GM12878 (cell line): ENCODE data around the gene MEI1.

Source experiments
- CHD2 ChIP-seq: IDR thresholded peaks from 2 replicates; pipeline ENCODE4 v1.6.1; 2011; ENCODE audit warnings: low read depth, low read length, improper control_type of control experiment, borderline replicate concordance
- CTCF ChIP-seq, 3 experiments: IDR thresholded peaks in 2 of 3; conservative IDR thresholded peaks in 1 of 3; 2 replicates each; pipeline ENCODE4 v1.5.1; 2011; ENCODE audit warnings: low read depth in 3 of 3, low read length in 3 of 3, mild to moderate bottlenecking in 3 of 3, control low read depth in 2 of 3, moderate library complexity in 2 of 3, inconsistent platforms in 1 of 3, mixed read lengths in 1 of 3; ENCODE audit not compliant: control insufficient read depth in 2 of 3, insufficient read depth in 1 of 3; ENCODE audit errors: extremely low read depth in 1 of 3
- EP300 ChIP-seq, 2 experiments: fragments of 150-350 bp in 1 of 2; IDR thresholded peaks; 2 replicates each; pipeline ENCODE4 v1.6.1; 2011 to 2012; ENCODE audit warnings: low read depth in 2 of 2, low read length in 2 of 2, borderline replicate concordance in 1 of 2, improper control_type of control experiment in 1 of 2, inconsistent platforms in 1 of 2; ENCODE audit not compliant: control insufficient read depth in 1 of 2
- HDAC2 ChIP-seq: fragments of 200-600 bp; sonication (generic); IDR thresholded peaks from 2 replicates; pipeline ENCODE4 v1.6.1; 2017
- POLR2AphosphoS5 ChIP-seq: IDR thresholded peaks from 2 replicates; pipeline ENCODE4 v1.6.1; 2011; ENCODE audit warnings: mild to moderate bottlenecking, low read length, inconsistent platforms
- RCOR1 ChIP-seq: conservative IDR thresholded peaks from 2 replicates; pipeline ENCODE4 v1.6.1; 2012; ENCODE audit warnings: low read depth, low read length, improper control_type of control experiment
- TARDBP ChIP-seq: IDR thresholded peaks from 2 replicates; pipeline ENCODE4 v1.6.1; 2016; ENCODE audit warnings: borderline replicate concordance
- ZBTB33 ChIP-seq: fragments of 450-650 bp; IDR thresholded peaks from 2 replicates; pipeline ENCODE4 v1.6.1; 2017; ENCODE audit warnings: mild to moderate bottlenecking
- ZNF217 ChIP-seq: fragments of 450-650 bp; IDR thresholded peaks from 2 replicates; pipeline ENCODE4 v1.6.1; 2017; ENCODE audit warnings: antibody characterized with exemption, mild to moderate bottlenecking
- TF ChIP-seq, protein P1 (sequence below): IDR thresholded peaks from 2 replicates; pipeline ENCODE4 v1.6.1; 2011; ENCODE audit warnings: mild to moderate bottlenecking, low read depth, low read length, moderate library complexity; ENCODE audit not compliant: insufficient replicate concordance

GRCh38 chr22:41798736-41799135 lies 99.4 kb downstream of the MEI1 start:
- TF ChIP-seq CHD2, result no peak
- no peak for TF ChIP-seq ZNF217
- TF ChIP-seq RCOR1, result no peak
- TF ChIP-seq, protein P1, sequence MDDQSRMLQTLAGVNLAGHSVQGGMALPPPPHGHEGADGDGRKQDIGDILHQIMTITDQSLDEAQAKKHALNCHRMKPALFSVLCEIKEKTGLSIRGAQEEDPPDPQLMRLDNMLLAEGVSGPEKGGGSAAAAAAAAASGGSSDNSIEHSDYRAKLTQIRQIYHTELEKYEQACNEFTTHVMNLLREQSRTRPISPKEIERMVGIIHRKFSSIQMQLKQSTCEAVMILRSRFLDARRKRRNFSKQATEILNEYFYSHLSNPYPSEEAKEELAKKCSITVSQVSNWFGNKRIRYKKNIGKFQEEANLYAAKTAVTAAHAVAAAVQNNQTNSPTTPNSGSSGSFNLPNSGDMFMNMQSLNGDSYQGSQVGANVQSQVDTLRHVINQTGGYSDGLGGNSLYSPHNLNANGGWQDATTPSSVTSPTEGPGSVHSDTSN, result no peak
- TF ChIP-seq CTCF (IDR thresholded peaks at IDR 0.05 in 2 of 3, conservative IDR thresholded peaks at IDR 0.05 in 1 of 3; ENCODE audit: control insufficient read depth in 2 of 3, extremely low read depth in 1 of 3, insufficient read depth in 1 of 3, low read depth in 3 of 3, low read length in 3 of 3), result no peak
- no peak for TF ChIP-seq POLR2AphosphoS5
- TF ChIP-seq HDAC2, result no peak
- no peak for TF ChIP-seq TARDBP
- no peak for TF ChIP-seq EP300 (IDR thresholded peaks at IDR 0.05; ENCODE audit: borderline replicate concordance in 1 of 2, control insufficient read depth in 1 of 2, low read depth in 2 of 2, low read length in 2 of 2)
- TF ChIP-seq ZBTB33, result no peak
